WTC11 (cell line): ENCODE results near the gene ANKRD9. TPM values are rescaled to one million over a fixed set of nuclear protein-coding genes. Genes with fewer than 3 reads are reported as not detected.

Experiments
- ATAC-seq: fragments of 200-7000 bp; cut with Tn5 transposase; 2 replicates; pipeline ENCODE4 v1.10.0; 2021; ENCODE audit warnings: mild to moderate bottlenecking, moderate library complexity
- CTCF ChIA-PET: fragments of 300-600 bp; sonication (Branson Sonifier 250); formaldehyde crosslinking; loops from one replicate; lab custom pipeline; 2021; ENCODE audit warnings: antibody characterized with exemption; lab: Charles Lee
- POLR2A ChIA-PET: fragments of 350-600 bp; sonication (Branson Sonifier 250); formaldehyde crosslinking; loops from one replicate; lab custom pipeline; 2021; ENCODE audit warnings: antibody characterized with exemption; lab: Charles Lee
- DNase-seq: peaks from one replicate; pipeline ENCODE4 v3.0.0; 2021; ENCODE audit warnings: low spot score
- H3K27ac Mint-ChIP-seq: 2 replicates; pipeline ENCODE4 v1.8.0; 2021; ENCODE audit warnings: mixed read lengths
- H3K27me3 Mint-ChIP-seq: 2 replicates; pipeline ENCODE4 v1.8.0; 2021; ENCODE audit warnings: low read depth, mild to moderate bottlenecking, moderate library complexity, mixed read lengths
- H3K36me3 Mint-ChIP-seq: 2 replicates; pipeline ENCODE4 v1.8.0; 2021; ENCODE audit warnings: mixed read lengths
- H3K4me1 Mint-ChIP-seq: 2 replicates; pipeline ENCODE4 v1.8.0; 2022; ENCODE audit warnings: mixed read lengths
- H3K4me3 Mint-ChIP-seq: 2 replicates; pipeline ENCODE4 v1.8.0; 2021; ENCODE audit warnings: mild to moderate bottlenecking, moderate library complexity, mixed read lengths
- H3K9me3 Mint-ChIP-seq: 2 replicates; pipeline ENCODE4 v1.8.0; 2021; ENCODE audit warnings: mixed read lengths
- AFF4 ChIP-seq: sonication (generic); formaldehyde crosslinking; IDR thresholded peaks from 2 replicates; pipeline ENCODE4 v1.8.1; 2023; ENCODE audit warnings: mild to moderate bottlenecking, missing genetic modification reagents, borderline replicate concordance
- ATF3 ChIP-seq: sonication (generic); formaldehyde crosslinking; conservative IDR thresholded peaks from 2 replicates; pipeline ENCODE4 v1.8.1; 2022; ENCODE audit warnings: mild to moderate bottlenecking, missing genetic modification reagents
- ATF6 ChIP-seq: sonication (generic); formaldehyde crosslinking; IDR thresholded peaks from 2 replicates; pipeline ENCODE4 v1.8.1; 2023; ENCODE audit warnings: mild to moderate bottlenecking, missing genetic modification reagents
- CBFB ChIP-seq: sonication (generic); formaldehyde crosslinking; IDR thresholded peaks from 2 replicates; pipeline ENCODE4 v1.8.1; 2022; ENCODE audit warnings: mild to moderate bottlenecking, low read depth, missing genetic modification reagents
- CREM ChIP-seq: sonication (generic); formaldehyde crosslinking; IDR thresholded peaks from 2 replicates; pipeline ENCODE4 v1.8.1; 2022; ENCODE audit warnings: mild to moderate bottlenecking, missing genetic modification reagents, moderate library complexity
- GRHL2 ChIP-seq: fragments of 250-450 bp; sonication (Bioruptor Pico); IDR thresholded peaks from 2 replicates; pipeline ENCODE4 v1.8.0; 2022; ENCODE audit warnings: mild to moderate bottlenecking, moderate library complexity; ENCODE audit not compliant: insufficient replicate concordance, severe bottlenecking
- KAT7 ChIP-seq: sonication (generic); formaldehyde crosslinking; IDR thresholded peaks from 2 replicates; pipeline ENCODE4 v1.8.1; 2023; ENCODE audit warnings: missing genetic modification reagents, mild to moderate bottlenecking, borderline replicate concordance
- OVOL2 ChIP-seq: fragments of 250-450 bp; sonication (Bioruptor Pico); IDR thresholded peaks from 2 replicates; pipeline ENCODE4 v1.9.0; 2021; ENCODE audit warnings: mild to moderate bottlenecking, borderline replicate concordance
- PRDM15 ChIP-seq: sonication (generic); formaldehyde crosslinking; IDR thresholded peaks from 2 replicates; pipeline ENCODE4 v1.8.0; 2022; ENCODE audit warnings: missing genetic modification reagents
- TEAD1 ChIP-seq: sonication (generic); formaldehyde crosslinking; IDR thresholded peaks from 2 replicates; pipeline ENCODE4 v1.8.0; 2022; ENCODE audit warnings: mild to moderate bottlenecking, missing genetic modification reagents
- ZNF138 ChIP-seq: sonication (generic); formaldehyde crosslinking; conservative IDR thresholded peaks from 2 replicates; pipeline ENCODE4 v1.8.1; 2022; ENCODE audit warnings: mild to moderate bottlenecking, moderate library complexity, missing genetic modification reagents
- ZNF317 ChIP-seq: sonication (generic); formaldehyde crosslinking; IDR thresholded peaks from 2 replicates; pipeline ENCODE4 v1.8.1; 2023; ENCODE audit warnings: low read depth, mild to moderate bottlenecking, moderate library complexity, missing genetic modification reagents, borderline replicate concordance
- ZNF416 ChIP-seq: fragments of 250-450 bp; sonication (Bioruptor Pico); IDR thresholded peaks from 2 replicates; pipeline ENCODE4 v1.9.0; 2021; ENCODE audit warnings: mild to moderate bottlenecking, inconsistent platforms
- total RNA-seq: library from RNA; stranded (reverse); gene quantifications from 3 replicates; pipeline ENCODE4 v1.2.3, GENCODE V29; 2021
- TF ChIP-seq, protein P1 (sequence below): sonication (generic); formaldehyde crosslinking; IDR thresholded peaks from 2 replicates; pipeline ENCODE4 v1.8.0; 2022; ENCODE audit warnings: mild to moderate bottlenecking, missing genetic modification reagents
- TF ChIP-seq, protein P2 (sequence below): fragments of 250-450 bp; sonication (Bioruptor Pico); IDR thresholded peaks from 2 replicates; pipeline ENCODE4 v1.9.0; 2021; ENCODE audit warnings: moderate library complexity, mild to moderate bottlenecking, inconsistent platforms, borderline replicate concordance
- TF ChIP-seq, protein P3 (sequence below): sonication (generic); formaldehyde crosslinking; IDR thresholded peaks from 2 replicates; pipeline ENCODE4 v1.8.1; 2022; ENCODE audit warnings: low read depth, missing genetic modification reagents, borderline replicate concordance

The ANKRD9 gene
- total RNA-seq, 1 experiment from 2014 or later, result 63.8 TPM

DNA sequence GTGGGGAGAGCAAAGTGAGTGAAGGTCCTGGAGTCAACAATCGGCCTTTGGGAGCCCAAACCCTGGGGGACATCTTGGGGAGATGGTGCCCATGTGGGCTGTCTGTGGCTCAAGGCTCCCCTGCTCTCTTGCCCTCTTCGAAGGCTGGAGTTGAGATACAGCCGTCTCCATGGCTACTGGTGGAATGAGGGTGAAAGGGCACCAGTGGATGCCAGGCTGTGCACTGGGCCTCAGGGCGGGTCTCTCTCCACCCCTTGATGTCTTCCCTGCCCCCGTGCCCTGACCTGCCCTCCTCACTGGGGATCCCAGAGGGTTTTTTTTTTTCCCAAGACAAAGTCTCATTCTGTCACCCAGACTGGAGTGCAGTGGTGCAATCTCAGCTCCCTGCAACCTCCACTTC lies 2.0 kb upstream of the ANKRD9 start:
- TF ChIP-seq OVOL2 (CRISPR knock-in tag), result no peak
- TF ChIP-seq ZNF416 (CRISPR knock-in tag), result no peak
- TF ChIP-seq, protein P1, sequence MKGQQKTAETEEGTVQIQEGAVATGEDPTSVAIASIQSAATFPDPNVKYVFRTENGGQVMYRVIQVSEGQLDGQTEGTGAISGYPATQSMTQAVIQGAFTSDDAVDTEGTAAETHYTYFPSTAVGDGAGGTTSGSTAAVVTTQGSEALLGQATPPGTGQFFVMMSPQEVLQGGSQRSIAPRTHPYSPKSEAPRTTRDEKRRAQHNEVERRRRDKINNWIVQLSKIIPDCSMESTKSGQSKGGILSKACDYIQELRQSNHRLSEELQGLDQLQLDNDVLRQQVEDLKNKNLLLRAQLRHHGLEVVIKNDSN, result no peak
- TF ChIP-seq ATF6 (CRISPR knock-in tag), result no peak
- TF ChIP-seq GRHL2 (CRISPR knock-in tag), result no peak
- no peak for TF ChIP-seq ZNF138 (CRISPR knock-in tag)
- no peak for TF ChIP-seq ATF3 (CRISPR knock-in tag)
- no peak for TF ChIP-seq CBFB (CRISPR knock-in tag)
- TF ChIP-seq, protein P2, sequence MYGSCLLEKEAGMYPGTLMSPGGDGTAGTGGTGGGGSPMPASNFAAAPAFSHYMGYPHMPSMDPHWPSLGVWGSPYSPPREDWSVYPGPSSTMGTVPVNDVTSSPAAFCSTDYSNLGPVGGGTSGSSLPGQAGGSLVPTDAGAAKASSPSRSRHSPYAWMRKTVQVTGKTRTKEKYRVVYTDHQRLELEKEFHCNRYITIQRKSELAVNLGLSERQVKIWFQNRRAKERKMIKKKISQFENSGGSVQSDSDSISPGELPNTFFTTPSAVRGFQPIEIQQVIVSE (CRISPR knock-in tag), result no peak
- no peak for TF ChIP-seq KAT7 (CRISPR knock-in tag)
- TF ChIP-seq CREM, result no peak
- TF ChIP-seq PRDM15 (CRISPR knock-in tag), result no peak
- TF ChIP-seq AFF4, result no peak
- no peak for TF ChIP-seq ZNF317 (CRISPR knock-in tag)
- TF ChIP-seq, protein P3, sequence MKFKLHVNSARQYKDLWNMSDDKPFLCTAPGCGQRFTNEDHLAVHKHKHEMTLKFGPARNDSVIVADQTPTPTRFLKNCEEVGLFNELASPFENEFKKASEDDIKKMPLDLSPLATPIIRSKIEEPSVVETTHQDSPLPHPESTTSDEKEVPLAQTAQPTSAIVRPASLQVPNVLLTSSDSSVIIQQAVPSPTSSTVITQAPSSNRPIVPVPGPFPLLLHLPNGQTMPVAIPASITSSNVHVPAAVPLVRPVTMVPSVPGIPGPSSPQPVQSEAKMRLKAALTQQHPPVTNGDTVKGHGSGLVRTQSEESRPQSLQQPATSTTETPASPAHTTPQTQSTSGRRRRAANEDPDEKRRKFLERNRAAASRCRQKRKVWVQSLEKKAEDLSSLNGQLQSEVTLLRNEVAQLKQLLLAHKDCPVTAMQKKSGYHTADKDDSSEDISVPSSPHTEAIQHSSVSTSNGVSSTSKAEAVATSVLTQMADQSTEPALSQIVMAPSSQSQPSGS, result no peak
- no peak for TF ChIP-seq TEAD1 (CRISPR knock-in tag)
- H3K4me1 Mint-ChIP-seq, result peaks cover 18% of the 10 kb centered on the region
- peaks cover 2% of the 10 kb centered on the region; the same call in 1 of the 2 replicates for H3K27me3 Mint-ChIP-seq
- POLR2A ChIA-PET, result interaction anchor here (0.9 kb wide), 1 partner anchor 13 kb away, joined by 4 read pairs; no protein-coding TSS in a partner anchor
- no peaks in the 10 kb centered on the region; the same call in 1 of the 2 replicates for H3K36me3 Mint-ChIP-seq
- no peak overlapping the region for H3K27ac Mint-ChIP-seq
- no peak for ATAC-seq
- CTCF ChIA-PET, result interaction anchor here (0.6 to 1.7 kb wide), 3 partner anchors 10 to 13 kb away, joined by 3 to 8 read pairs (median 5); no protein-coding TSS in a partner anchor
- no peaks in the 10 kb centered on the region for H3K9me3 Mint-ChIP-seq
- no peak overlapping the region for H3K4me3 Mint-ChIP-seq
- DNase-seq, result no peak
